Inflammatory macrophage (primary cell): Measurements from ENCODE around the gene C1QTNF6.

Experiments
- DNase-seq, 2 donors: peaks; one replicate each; pipeline ENCODE4 v3.0.0-alpha.2; 2020 to 2022

The C1QTNF6 gene

DNA sequence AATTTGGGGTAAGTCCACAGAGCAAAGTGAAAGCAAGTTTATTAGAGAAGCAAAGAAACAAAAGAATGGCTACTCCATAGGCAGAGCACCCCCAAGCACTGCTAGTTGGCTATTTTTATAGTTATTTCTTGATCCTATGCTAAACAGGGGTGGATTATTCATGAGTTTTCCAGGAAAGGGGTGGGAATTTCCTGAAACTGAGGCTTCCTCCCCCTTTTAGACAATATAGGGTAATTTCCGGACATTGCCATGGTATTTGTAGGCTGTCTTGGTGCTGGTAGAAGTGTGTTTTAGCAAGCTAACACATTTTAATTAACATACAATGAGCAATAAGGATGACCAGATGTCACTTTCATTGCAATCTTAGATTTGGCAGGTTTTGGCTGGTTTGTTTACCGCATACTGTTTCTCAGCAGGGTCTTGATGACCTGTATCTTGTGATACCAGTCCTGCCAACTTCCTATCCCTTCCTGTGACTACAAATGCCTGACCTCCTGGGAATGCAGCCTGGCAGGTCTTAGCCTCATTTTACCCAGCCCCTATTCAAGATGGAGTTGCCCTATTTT, 937 bp upstream of the C1QTNF6 start:
- DNase-seq = no peak

DNA sequence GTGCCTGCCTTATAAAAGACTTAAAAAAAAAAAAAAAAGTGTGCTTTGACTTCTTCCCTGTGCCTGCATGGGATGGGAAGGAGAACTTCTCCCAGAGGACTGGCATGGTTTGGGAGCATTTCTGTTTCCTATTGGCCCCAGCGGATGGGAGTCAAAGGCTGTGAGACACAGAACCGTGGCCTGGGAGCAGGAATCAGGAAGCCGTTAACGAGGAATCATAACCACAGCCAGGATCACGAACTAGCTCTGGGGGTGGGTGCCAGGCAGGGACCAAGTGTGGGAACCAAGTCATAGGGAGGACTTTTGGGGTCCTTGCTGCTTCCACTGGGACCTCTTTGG, 526 bp downstream of the C1QTNF6 start:
- DNase-seq = no peak

DNA sequence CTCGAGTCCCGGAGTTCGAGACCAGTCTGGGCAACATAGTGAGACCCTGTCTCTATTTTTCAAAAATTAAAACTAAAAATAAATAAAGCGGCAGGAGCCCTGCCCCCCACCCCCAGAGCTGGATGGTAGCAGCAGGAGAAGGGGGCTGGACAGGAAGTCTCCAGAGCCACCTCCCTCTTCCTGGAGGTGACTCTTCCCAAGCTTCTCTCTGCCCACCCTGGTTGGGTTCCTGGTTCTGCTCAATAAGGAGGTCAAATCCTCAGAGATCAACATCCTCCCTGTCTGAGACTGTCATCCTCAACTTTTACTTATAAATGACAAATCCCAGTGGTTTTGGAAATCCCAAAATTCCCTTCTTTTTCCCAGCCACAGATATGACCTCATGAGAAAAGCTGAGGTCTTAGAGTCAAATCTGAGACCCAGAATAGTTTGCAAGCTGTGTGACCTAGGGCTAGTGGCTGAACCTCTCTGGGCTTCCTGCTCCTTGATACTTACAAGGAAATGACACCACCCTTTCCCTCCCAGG, 987 bp downstream of the C1QTNF6 start:
- DNase-seq = no peak

DNA sequence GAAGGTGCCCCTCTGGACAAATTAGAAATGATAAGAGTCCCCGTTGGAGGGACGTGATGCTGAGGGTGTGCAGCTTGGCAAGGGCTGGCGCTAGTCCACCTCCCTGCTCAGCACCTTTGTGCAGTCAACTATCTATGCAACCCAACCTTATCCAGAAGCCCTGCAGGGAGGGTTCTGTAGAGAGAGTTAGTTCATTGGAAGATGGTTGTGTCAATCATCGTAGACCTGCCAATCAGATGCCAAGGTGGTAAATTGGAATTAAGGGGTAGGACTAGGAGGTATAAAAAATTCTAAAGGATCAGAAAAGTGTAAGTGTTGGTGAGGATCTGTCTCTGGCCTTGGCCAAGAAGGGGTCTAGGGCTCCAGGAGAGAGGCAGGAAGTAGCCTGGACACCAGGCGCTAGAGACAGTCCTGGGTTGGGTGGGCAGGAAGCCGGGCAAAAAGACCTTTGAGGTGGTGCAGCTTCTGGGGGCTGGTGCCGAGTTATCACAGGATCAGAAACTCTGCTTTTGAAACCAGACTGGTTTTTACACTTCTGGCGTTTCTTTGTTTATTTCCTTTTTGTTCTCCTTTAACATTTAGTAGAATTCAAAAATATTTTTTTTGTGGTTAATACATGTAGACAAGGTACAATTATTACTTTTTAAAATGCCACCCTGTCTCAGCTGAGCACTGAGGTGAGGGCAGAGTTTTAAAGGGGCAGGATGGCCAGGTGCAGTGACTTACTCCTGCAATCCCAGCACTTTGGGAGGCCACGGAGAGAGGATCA, 1.6 kb downstream of the C1QTNF6 start:
- DNase-seq = peak; percentile 51 to 67

DNA sequence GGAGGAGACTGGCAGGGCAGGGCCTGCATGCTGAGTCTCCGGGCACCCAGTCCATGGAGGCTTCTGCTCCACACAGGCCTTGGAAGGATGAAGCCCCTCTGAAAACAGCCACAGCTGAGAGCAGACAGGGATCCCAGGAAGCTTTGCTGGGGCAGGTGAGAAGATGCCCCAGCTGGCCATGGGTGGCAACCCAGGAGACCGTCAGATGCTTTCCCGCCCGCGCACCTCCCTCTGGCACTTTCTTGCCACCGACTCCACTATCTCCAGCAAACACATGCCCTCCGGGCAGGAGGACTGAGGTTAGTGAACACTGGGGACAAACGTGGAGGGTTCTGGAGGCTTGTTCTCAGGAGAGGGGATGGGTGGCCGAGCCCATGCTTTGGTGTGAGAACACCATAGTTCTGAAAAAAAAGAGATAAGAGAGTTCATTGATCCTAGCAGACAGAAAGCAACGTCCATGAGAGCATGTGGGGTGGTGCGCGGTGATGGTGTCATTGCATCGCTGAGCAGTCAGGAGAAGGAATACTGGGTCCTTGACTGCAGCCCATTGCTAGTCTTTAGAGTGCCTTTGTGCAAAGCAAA, 2.3 kb downstream of the C1QTNF6 start:
- DNase-seq = no peak

DNA sequence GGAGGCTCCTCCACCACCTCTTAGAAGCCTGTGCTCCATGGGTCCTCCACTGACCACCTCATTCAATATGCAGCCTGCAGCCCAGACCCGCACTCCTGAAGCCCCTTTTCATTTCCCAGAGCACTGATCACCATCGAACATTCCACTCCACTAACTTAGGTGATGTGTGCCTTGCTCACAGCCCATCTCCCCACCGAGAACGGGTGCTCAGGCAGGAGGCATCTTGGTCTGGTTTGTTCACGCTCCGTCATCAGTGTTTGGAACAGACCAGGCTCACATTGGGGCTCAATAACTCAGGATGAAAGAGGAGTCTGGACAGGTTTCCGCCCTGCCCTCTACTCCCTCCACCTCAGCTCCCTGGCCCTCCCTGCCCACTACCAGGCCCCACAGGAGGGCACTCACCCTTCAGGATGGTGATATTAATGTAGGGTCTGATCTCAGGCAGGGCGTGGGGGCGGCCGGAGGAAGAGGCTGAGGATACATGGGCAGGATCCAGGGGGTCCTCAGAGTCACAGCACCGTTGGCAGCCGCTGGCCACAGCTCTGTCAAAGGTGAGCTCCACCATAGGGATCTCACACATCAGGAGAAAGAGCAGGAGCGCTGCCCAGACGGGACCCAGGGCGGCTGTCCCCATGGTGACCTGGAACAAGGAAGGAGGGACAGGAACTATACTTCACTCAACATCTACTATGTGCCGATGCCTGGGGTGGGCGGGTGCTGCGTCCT, 3.1 kb downstream of the C1QTNF6 start:
- no peak for DNase-seq

DNA sequence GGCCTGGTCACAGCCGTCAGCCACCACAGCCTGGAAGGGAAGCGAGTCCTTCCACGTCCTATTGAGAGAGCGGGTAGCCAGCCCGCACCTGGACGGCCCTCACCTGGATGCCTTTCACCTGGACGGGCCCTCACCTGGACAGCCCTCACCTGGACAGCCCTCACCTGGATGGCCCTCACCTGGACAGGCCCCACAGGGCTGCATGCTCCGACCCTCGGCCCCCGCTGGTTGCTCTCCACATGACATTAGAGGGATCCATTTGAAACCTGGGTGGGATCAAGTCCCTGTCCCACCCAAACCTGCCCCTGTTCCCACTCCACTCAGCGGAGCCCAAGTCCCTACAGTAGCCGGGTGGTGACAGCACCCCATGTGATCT, 3.7 kb downstream of the C1QTNF6 start:
- no peak for DNase-seq

DNA sequence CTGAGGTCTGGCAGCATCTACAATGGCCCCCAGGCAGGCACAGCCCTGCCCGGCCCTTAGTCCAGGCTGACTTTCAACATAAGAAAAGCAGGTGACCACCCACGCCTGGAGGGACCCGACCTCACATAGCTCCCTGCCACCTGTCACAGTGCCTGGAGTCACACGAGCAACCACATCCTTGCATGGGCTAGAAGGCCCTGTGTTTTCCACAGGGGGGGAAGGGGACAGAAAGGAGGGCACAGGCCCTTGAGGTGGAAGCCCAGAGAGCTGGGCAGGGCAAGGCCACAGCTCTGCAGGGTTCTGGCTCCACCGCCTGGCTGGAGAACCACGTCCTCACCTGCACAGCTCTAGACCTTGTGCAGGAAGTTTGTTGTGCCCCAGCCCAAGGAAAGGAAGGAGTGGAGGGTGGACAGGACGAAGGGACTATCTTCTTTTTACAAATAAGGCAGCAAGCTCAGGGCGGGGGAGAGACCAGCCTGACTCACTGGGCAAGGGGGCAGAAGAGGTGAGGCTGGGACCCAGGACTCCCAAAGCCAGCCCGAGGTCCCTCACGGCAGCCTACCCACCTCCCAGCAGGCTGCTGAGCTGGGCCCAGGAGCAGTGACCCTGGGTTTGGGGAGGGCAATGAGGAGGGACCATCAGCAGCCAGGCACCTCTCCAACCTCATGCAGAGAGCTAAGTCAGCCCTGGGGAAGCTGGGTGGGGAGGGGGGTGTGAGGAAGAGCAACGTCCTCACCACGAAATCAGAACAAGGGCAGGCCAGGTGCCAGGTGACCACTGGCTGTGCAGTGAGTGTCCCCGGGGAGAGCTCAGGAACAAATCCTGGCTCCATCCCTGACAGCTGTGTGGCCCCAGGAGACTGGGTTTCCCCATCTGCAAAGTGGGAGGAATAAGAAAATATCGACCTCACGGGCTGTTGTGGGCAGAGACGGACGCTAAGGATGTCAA, 4.3 kb downstream of the C1QTNF6 start:
- no peak for DNase-seq

DNA sequence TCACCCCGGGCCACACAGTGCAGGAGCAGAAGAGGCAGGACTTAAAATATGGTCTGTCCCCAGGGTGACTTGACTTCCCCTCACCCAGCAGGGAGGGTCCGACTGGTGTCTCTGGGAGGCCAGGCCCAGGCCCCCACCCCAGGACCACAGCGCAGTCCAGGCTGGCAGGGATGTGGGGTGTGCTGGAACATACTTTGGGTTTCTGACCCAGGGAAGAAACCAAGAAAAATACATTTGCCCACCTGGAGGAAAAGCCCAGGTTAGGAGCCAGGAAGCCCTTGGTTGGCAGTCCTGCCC, 5.2 kb downstream of the C1QTNF6 start:
- DNase-seq = no peak

DNA sequence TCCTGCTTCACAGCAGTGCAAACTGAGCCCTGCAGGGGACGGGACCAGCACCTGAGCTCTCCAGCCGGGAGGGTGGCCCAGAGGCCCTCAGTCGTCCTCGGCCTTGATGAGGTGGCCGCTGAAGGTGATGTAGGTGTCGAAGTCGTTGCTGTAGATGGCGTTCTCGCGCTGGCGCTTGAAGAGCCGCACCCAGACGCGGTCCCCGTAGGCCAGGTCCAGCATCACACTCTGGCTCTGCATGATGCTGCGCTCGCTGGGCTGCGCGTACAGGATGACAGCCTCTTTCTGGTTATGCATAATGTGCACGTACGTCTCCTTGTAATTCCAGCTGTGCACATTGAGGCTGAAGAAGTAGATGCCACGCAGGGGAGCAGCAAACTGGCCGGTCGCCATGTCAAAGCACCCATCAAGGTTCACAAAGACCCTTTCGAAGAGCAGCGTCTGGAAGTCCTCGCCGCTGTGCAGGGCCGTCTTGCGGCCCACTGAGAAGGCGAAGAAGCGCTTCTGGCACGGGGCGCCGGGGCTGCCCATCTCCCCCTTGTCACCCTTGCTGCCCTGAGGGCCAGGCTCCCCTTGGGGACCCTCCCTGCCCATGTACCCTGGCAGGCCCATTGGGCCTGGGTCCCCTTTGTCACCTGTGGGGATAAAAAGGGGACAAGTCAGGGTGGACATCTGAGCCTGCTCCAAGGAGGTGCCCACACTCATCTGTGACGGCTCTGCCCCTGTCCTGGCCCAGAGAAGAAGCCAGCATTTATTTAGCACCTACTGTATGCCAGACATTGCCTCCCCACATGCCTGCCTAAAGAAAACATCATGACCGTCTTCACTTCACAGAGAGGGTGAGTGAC, 5.7 kb downstream of the C1QTNF6 start:
- no peak for DNase-seq

DNA sequence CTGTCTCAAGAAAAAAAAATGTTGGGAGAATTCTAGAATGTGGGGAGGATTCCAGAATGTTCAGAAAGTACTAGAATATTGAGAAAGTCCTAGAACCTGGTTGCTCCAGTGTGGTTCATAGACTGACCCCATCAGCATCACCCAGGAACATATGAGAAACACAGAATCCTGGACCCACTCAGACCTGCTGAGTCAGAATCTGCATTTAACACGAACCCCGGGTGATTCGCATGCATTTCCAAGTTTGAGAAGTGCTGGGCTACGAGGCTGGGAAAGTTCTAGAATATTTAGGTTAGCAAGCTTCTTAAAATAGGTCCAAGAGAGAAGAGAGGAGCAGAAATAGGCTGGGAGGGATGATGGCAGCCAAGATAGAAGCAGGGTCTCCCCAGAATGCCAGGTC, 6.4 kb downstream of the C1QTNF6 start:
- DNase-seq = no peak

DNA sequence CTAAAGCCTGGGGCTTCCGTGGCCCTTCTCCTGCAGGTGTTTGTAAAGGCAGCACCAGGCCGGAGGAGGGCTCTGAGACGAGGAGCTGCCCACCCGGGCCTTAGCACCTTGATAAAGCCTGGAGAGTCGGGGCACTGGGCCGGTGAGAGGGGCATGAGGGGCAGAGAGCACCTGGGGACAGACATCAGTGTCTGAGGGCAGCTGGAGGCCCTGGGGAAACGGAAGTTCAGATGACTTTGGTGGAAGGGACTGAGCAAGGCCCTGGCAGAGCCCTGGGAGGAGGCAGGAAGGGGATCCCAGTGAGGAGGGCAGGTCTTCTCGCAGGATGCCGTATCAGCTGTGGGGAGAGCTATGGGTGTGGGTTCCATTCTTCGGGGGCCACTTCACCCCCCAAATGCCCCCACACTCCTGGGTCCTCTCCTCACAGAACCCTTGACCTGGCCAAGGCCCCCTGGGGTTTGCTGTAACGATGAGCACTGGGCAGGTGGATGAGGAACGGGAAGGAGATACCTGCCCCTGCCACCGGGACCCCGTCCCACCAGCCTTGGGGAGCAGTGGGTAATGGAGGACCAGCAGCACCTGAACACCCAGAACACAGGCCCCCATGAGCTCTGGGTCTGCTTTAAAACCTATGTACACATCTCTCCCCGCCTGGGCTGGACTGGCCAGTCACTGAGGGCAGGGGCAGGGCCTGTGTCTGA, 7.4 kb downstream of the C1QTNF6 start:
- DNase-seq = no peak

DNA sequence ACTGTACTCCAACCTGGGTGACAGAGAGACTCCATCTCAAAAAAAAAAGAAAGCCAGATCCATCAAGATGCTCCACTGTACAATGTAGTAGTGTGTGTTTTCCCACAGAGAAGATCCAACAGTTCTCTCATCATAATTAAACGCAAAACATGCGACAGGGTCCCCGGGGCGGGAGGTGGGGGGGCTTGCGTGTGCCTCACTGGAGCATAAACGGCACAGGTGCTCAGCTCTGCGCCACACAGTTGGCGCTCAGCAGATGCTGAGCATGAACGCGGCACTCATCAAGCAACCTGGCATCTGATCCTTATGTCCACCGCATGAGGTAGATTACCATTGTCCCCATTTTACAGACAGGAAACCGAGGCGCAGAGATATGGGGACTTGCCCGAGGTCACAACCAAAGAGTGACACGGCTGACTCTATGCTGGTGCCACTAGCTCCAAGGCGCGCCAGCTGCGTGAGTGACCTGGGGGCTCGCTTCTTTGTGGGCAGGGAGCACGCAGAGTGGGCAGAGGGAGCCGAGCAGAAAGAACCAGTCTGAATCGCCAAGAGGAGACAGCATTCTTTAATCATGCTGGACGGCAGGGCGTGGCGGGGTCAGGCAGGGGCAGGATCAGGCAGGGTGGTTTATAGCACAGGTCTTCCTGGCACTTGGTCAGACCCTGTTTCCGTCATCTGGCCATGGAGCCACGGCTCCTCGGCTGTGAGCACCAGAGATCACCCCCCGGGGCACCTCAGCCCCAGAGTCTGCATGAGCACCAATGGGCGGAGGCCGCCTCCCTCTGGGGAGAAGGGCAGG, 8.2 kb downstream of the C1QTNF6 start:
- no peak for DNase-seq

DNA sequence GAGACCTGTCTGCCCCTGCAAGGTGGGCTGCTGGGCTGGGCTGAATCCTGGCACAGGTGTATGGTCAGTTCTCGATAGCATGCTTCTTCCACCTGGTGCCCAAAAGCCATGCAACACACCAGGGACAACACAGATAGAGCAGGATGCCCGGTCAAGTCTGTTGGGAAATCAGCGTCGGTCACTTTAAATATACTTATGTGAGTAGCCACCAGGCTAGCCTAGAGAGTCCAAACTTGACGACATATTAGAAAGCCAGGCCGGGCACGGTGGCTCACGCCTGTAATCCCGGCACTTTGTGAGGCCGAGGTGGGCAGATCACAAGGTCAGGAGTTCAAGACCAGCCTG, 8.9 kb downstream of the C1QTNF6 start:
- DNase-seq = no peak

DNA sequence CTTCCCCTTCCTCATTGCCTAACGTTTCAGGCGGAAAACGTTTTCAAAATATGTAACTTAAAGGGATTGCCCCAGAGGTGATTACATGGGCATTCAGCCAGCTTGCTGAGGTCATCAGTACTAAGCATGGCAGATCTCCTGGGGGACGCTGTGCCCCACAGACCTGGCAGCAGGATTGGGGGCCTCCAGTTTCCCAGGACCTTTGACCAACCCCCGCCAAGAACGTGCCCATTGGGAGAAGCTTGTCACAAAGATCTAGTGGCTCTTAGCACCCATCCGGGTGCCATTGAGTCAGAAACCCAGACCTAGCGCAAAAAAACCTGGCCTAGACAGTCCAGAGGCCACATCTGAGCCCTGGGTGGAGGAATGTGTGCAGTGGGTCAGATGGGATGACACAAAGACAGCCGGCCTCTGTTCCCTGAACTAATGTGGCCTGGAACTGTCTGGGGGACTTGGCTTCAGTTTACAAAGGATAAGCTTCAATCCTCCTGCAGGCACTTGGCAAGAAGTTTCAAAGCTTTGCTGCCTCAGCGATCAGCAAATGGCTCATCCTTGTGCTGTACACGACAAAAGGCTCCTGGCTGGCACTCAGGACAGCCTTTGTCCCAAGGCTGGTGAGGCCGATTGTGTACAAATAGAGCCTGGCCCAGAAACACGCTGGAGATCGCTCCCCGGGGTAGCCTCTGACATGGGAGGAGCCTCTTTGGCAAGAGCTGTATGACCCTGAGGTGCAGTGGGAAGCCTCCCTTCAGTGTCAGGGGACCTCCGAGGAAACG, 9.5 kb downstream of the C1QTNF6 start:
- peak; percentile 65 to 67 for DNase-seq

DNA sequence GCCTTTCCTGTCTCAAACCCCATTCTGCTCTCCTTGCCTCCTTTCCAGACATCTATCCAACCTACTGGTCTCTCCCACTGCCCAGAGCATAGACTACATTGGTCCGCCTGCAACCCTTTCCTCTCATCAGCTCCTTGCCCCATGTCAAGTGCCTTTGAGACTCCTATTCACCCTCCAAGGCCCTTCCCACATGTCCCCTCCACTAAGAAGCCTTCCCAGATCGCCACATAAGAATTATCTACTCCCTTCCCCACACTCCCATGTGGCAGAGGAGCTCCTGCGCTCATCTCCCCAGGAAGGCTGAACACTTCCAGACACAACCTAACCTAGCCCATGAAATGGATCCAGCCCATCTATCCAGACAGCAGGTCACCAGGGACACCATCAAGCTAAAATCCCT, 10.3 kb downstream of the C1QTNF6 start:
- no peak for DNase-seq

DNA sequence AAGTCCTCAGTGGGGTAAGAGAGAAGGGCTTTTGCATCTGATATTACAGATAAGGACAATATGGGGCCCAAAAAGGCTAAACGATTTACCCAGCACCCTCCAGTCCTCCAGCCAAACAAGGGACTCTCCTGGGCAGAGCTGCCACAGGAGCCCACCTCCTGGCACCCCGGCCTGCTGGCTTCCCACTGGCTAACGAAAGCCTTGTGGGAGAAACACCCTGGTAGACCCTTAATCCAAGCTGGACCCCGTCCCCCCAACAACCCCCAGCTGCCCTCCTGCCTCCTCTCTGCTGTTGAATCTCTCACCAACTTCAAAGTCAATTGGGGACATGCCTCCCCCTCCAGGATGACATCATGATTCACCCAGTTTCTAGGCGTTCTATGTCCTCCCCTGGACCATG, 10.8 kb downstream of the C1QTNF6 start:
- DNase-seq = no peak

DNA sequence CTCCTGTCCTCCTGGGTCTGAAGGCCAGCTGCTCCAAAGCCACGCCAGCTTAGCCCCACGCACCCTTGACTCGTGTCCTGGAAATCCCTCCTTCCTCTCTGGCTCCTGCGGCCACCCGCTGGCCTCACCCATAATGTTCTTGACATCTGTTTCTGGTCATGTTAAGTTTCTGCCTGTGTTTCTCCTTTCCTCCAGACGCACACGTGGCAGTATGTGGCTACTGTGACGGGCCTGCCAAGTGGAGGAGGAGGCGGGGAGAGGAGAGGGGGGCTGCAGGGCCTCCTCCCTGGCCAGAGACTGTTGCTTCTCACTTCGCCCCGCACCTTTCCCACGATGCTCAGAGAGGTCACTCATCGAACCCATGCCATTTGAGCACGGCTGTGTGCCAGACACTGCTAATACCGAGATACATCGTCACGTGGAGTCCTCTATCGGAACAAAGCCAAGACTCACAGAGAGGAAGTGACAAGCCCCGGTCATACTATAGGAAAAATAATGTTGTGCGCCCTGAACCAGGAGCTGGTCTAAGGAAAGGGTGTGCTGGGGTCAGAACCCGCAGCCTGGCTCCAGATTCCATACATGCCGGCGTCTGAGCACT, 11.5 kb downstream of the C1QTNF6 start:
- peak; percentile 71 to 75 for DNase-seq
